ENCODE measurements around the gene CORO7. TPM values are rescaled to one million over a fixed set of nuclear protein-coding genes. Genes with fewer than 3 reads are reported as not detected.
"Not testable (repeated sequence)": the region's sequence is repeated elsewhere in the genome, so short reads cannot be mapped to it uniquely, and the experiment has no call there.

The CORO7 gene
- total RNA-seq, 1 experiment from 2014 or later, result 14.3 TPM

- no peak overlapping the region for H3K27ac ChIP-seq (ENCODE audit: low read length)
- POLR2A ChIA-PET (ENCODE audit: unreplicated experiment), result no interaction called here
- H3K4me2 ChIP-seq (ENCODE audit: low read length), result no peak overlapping the region
- no peak overlapping the region for H3K9ac ChIP-seq (ENCODE audit: low read length)
- H3F3A ChIP-seq (ENCODE audit: low read length, unreplicated experiment), result no peaks in the 10 kb centered on the region
- H3K36me3 ChIP-seq (ENCODE audit: low read depth, low read length), result no peaks in the 10 kb centered on the region
- no peaks in the 10 kb centered on the region for H3K9me3 ChIP-seq (ENCODE audit: low read length)
- BruUV-seq (replicated peaks), result no TSS peak
- no peaks in the 10 kb centered on the region for H3K4me1 ChIP-seq (ENCODE audit: insufficient read depth, low read length)
- CTCF ChIA-PET, result no interaction called here
- no peak overlapping the region for H3K4me3 ChIP-seq (ENCODE audit: low read length)
- no peak for DNase-seq
- H2AFZ ChIP-seq (ENCODE audit: low read length), result no peak overlapping the region
- no peaks in the 10 kb centered on the region for H4K20me1 ChIP-seq (ENCODE audit: low read length)
- no peaks in the 10 kb centered on the region for H3K27me3 ChIP-seq (ENCODE audit: low read length)
- TF ChIP-seq EZH2 (IDR thresholded peaks at IDR 0.05; ENCODE audit: low read length, unreplicated experiment) (no peak), CTCF (conservative IDR thresholded peaks at IDR 0.05; ENCODE audit: low read depth, low read length) (no peak), EZH2phosphoT487 (IDR thresholded peaks at IDR 0.05; ENCODE audit: borderline replicate concordance, low read length) (no peak)
- no peaks in the 10 kb centered on the region for H3K9me2 ChIP-seq (replicated peaks; ENCODE audit: low read length)
- no peak for ATAC-seq
- no peaks in the 10 kb centered on the region for H3K79me2 ChIP-seq (ENCODE audit: low read length)
- intact Hi-C loops (cut with micrococcal nuclease), result no loop called here
These were observed 81.5 kb downstream of the CORO7 start for GRCh38 chr16:4334724-4335495.

GRCh38 chr16:4333714-4334113 lies 82.7 kb downstream of the CORO7 start:
- H3K27me3 ChIP-seq (ENCODE audit: low read length); CTCF ChIA-PET; H3K9me3 ChIP-seq (ENCODE audit: low read length); H2AFZ ChIP-seq (ENCODE audit: low read length); H3F3A ChIP-seq (ENCODE audit: low read length, unreplicated experiment); ATAC-seq; H4K20me1 ChIP-seq (ENCODE audit: low read length); H3K4me2 ChIP-seq (ENCODE audit: low read length); BruUV-seq (replicated peaks); H3K27ac ChIP-seq (ENCODE audit: low read length); H3K9me2 ChIP-seq (replicated peaks; ENCODE audit: low read length); H3K4me1 ChIP-seq (ENCODE audit: insufficient read depth, low read length); H3K79me2 ChIP-seq (ENCODE audit: low read length); POLR2A ChIA-PET (ENCODE audit: unreplicated experiment); intact Hi-C loops (cut with micrococcal nuclease); H3K4me3 ChIP-seq (ENCODE audit: low read length); H3K36me3 ChIP-seq (ENCODE audit: low read depth, low read length); DNase-seq; H3K9ac ChIP-seq (ENCODE audit: low read length): not testable (repeated sequence)

- Histone ChIP-seq H3K4me1 (ENCODE audit: insufficient read depth, low read length) (no peaks in the 10 kb centered on the region), H3F3A (ENCODE audit: low read length, unreplicated experiment) (no peaks in the 10 kb centered on the region), H2AFZ (ENCODE audit: low read length) (no peak overlapping the region), H3K4me3 (ENCODE audit: low read length) (no peak overlapping the region), H4K20me1 (ENCODE audit: low read length) (no peaks in the 10 kb centered on the region), H3K36me3 (ENCODE audit: low read depth, low read length) (no peaks in the 10 kb centered on the region), H3K79me2 (ENCODE audit: low read length) (no peaks in the 10 kb centered on the region), H3K4me2 (ENCODE audit: low read length) (no peak overlapping the region), H3K27me3 (ENCODE audit: low read length) (no peaks in the 10 kb centered on the region), H3K9me2 (replicated peaks; ENCODE audit: low read length) (no peaks in the 10 kb centered on the region), H3K9me3 (ENCODE audit: low read length) (no peaks in the 10 kb centered on the region), H3K27ac (ENCODE audit: low read length) (no peak overlapping the region), H3K9ac (ENCODE audit: low read length) (no peak overlapping the region)
- no TSS peak for BruUV-seq (replicated peaks)
- DNase-seq, result no peak
- POLR2A ChIA-PET (ENCODE audit: unreplicated experiment), result interaction anchor here (0.5 kb wide), 1 partner anchor 79 kb away, joined by 3 read pairs; no protein-coding TSS in a partner anchor
- TF ChIP-seq EZH2phosphoT487 (IDR thresholded peaks at IDR 0.05; ENCODE audit: borderline replicate concordance, low read length) (no peak), EZH2 (IDR thresholded peaks at IDR 0.05; ENCODE audit: low read length, unreplicated experiment) (no peak), CTCF (conservative IDR thresholded peaks at IDR 0.05; ENCODE audit: low read depth, low read length) (no peak)
- ATAC-seq, result no peak
- CTCF ChIA-PET, result no interaction called here
- intact Hi-C loops (cut with micrococcal nuclease), result no loop called here
These were observed 83.1 kb downstream of the CORO7 start for GRCh38 chr16:4333308-4333638.
